Activated T-cell treated with anti-CD3 and anti-CD28 coated beads, Interleukin-2, amount 50 U/mL, for 72 hours (primary cell): ENCODE results near the gene ITGB5. TPM values are rescaled to one million over a fixed set of nuclear protein-coding genes. Genes with fewer than 3 reads are reported as not detected.
A peak's percentile ranks its signal among the peaks of the same experiment; 100 is the strongest.

ENCODE experiments used
- ATAC-seq, 2 donors: fragments of 150-1000 bp; cut with Tn5 transposase; replicated peaks in 1 of 2; 2 replicates each; pipeline ENCODE4 v1.10.0; 2021; ENCODE audit warnings: moderate library complexity in 2 of 2, mild to moderate bottlenecking in 1 of 2
- DNase-seq, 2 donors: peaks; one replicate each; pipeline ENCODE4 v3.0.0; 2021 to 2022; ENCODE audit warnings: mixed read lengths in 1 of 2
- H3K27ac Mint-ChIP-seq: one replicate; pipeline ENCODE4 v1.8.0; 2022; ENCODE audit warnings: mild to moderate bottlenecking, moderate library complexity, mixed read lengths
- H3K27me3 Mint-ChIP-seq: one replicate; pipeline ENCODE4 v1.8.0; 2022; ENCODE audit warnings: low read depth, mixed read lengths
- H3K36me3 Mint-ChIP-seq, 2 donors: one replicate each; pipeline ENCODE4 v1.8.0; 2022; ENCODE audit warnings: mixed read lengths in 2 of 2, mild to moderate bottlenecking in 1 of 2; ENCODE audit not compliant: insufficient read depth in 2 of 2
- H3K4me1 Mint-ChIP-seq: one replicate; pipeline ENCODE4 v1.8.0; 2022; ENCODE audit warnings: low read depth, mixed read lengths
- H3K4me3 Mint-ChIP-seq, 2 donors: one replicate each; pipeline ENCODE4 v1.8.0; 2022; ENCODE audit warnings: mild to moderate bottlenecking in 2 of 2, mixed read lengths in 2 of 2, moderate library complexity in 2 of 2
- H3K9me3 Mint-ChIP-seq, 2 donors: one replicate each; pipeline ENCODE4 v1.8.0; 2022; ENCODE audit warnings: mixed read lengths in 2 of 2
- total RNA-seq, 2 donors: library from RNA; stranded (reverse); gene quantifications; one replicate each; pipeline ENCODE4 v1.2.3, GENCODE V29; 2022

Gene ITGB5
- total RNA-seq, 2 donors from 2014 or later = 0.65 to 1.6 TPM

GRCh38 chr3:124916837-124917409 lies 29.8 kb upstream of the ITGB5 start:
- ATAC-seq = no peak
- Mint-ChIP-seq H3K4me3 (no peak overlapping the region), H3K9me3 (no peaks in the 10 kb centered on the region), H3K36me3 (no peaks in the 10 kb centered on the region), H3K27ac (no peak overlapping the region), H3K27me3 (no peaks in the 10 kb centered on the region), H3K4me1 (no peaks in the 10 kb centered on the region)
- DNase-seq = no peak

- H3K36me3 Mint-ChIP-seq = no peaks in the 10 kb centered on the region
- DNase-seq = no peak
- peaks cover 8% of the 10 kb centered on the region for H3K27me3 Mint-ChIP-seq
- no peak overlapping the region for H3K27ac Mint-ChIP-seq
- H3K4me1 Mint-ChIP-seq = no peaks in the 10 kb centered on the region
- no peak overlapping the region for H3K4me3 Mint-ChIP-seq
- H3K9me3 Mint-ChIP-seq = no peaks in the 10 kb centered on the region
- ATAC-seq = no peak
Measured at GRCh38 chr3:124915254-124915653, 28.1 kb upstream of the ITGB5 start.

GRCh38 chr3:124907957-124908356 lies 20.8 kb upstream of the ITGB5 start:
- no peak overlapping the region for H3K4me3 Mint-ChIP-seq
- ATAC-seq (no peak), DNase-seq (no peak)
- no peaks in the 10 kb centered on the region for H3K4me1 Mint-ChIP-seq
- peaks cover 19% of the 10 kb centered on the region for H3K27me3 Mint-ChIP-seq
- H3K9me3 Mint-ChIP-seq = no peaks in the 10 kb centered on the region
- H3K36me3 Mint-ChIP-seq = no peaks in the 10 kb centered on the region
- no peak overlapping the region for H3K27ac Mint-ChIP-seq

GRCh38 chr3:124904835-124905492 lies 17.8 kb upstream of the ITGB5 start:
- H3K27ac Mint-ChIP-seq = no peak overlapping the region
- H3K36me3 Mint-ChIP-seq = no peaks in the 10 kb centered on the region
- no peaks in the 10 kb centered on the region for H3K9me3 Mint-ChIP-seq
- H3K27me3 Mint-ChIP-seq = peaks cover 12% of the 10 kb centered on the region
- DNase-seq = no peak
- peaks cover 4% of the 10 kb centered on the region for H3K4me1 Mint-ChIP-seq
- peak in 1 of 2 donors; percentile 54 for ATAC-seq
- no peak overlapping the region for H3K4me3 Mint-ChIP-seq

- no peak for DNase-seq
- Mint-ChIP-seq H3K4me3 (no peak overlapping the region), H3K4me1 (peaks cover 4% of the 10 kb centered on the region), H3K27me3 (peaks cover 12% of the 10 kb centered on the region), H3K36me3 (no peaks in the 10 kb centered on the region), H3K27ac (no peak overlapping the region), H3K9me3 (no peaks in the 10 kb centered on the region)
- ATAC-seq = no peak
Measured at GRCh38 chr3:124903896-124904834, 17.0 kb upstream of the ITGB5 start.

- DNase-seq (no peak), ATAC-seq (no peak)
- Mint-ChIP-seq H3K27ac (no peak overlapping the region), H3K4me3 (no peak overlapping the region), H3K9me3 (no peaks in the 10 kb centered on the region), H3K27me3 (peaks cover 6% of the 10 kb centered on the region), H3K36me3 (no peaks in the 10 kb centered on the region), H3K4me1 (peaks cover 4% of the 10 kb centered on the region)
Measured at GRCh38 chr3:124896824-124897526, 9.8 kb upstream of the ITGB5 start.

- H3K36me3 Mint-ChIP-seq = no peaks in the 10 kb centered on the region
- ATAC-seq (no peak), DNase-seq (no peak)
- H3K4me1 Mint-ChIP-seq = no peaks in the 10 kb centered on the region
- H3K9me3 Mint-ChIP-seq = no peaks in the 10 kb centered on the region
- H3K27me3 Mint-ChIP-seq = peaks cover 8% of the 10 kb centered on the region
- H3K27ac Mint-ChIP-seq = no peak overlapping the region
- no peak overlapping the region for H3K4me3 Mint-ChIP-seq
Measured at GRCh38 chr3:124895756-124896155, 8.6 kb upstream of the ITGB5 start.

GRCh38 chr3:124893526-124893925 lies 6.4 kb upstream of the ITGB5 start:
- ATAC-seq (no peak), DNase-seq (no peak)
- Mint-ChIP-seq H3K4me3 (no peak overlapping the region), H3K9me3 (no peaks in the 10 kb centered on the region), H3K27me3 (peaks cover 17% of the 10 kb centered on the region), H3K4me1 (no peaks in the 10 kb centered on the region), H3K27ac (no peak overlapping the region), H3K36me3 (no peaks in the 10 kb centered on the region)

GRCh38 chr3:124890573-124891190 lies 3.5 kb upstream of the ITGB5 start:
- Mint-ChIP-seq H3K4me1 (no peaks in the 10 kb centered on the region), H3K27ac (no peak overlapping the region), H3K9me3 (no peaks in the 10 kb centered on the region), H3K4me3 (no peak overlapping the region), H3K27me3 (peaks cover 32% of the 10 kb centered on the region), H3K36me3 (no peaks in the 10 kb centered on the region)
- DNase-seq (no peak), ATAC-seq (no peak)

GRCh38 chr3:124888482-124889441 lies 1.6 kb upstream of the ITGB5 start:
- H3K9me3 Mint-ChIP-seq = no peaks in the 10 kb centered on the region
- DNase-seq = no peak
- no peaks in the 10 kb centered on the region for H3K36me3 Mint-ChIP-seq
- H3K4me1 Mint-ChIP-seq = no peaks in the 10 kb centered on the region
- peaks cover 46% of the 10 kb centered on the region for H3K27me3 Mint-ChIP-seq
- no peak for ATAC-seq
- H3K27ac Mint-ChIP-seq = no peak overlapping the region
- peak overlapping the region in 1 of 2 donors; percentile 85 for H3K4me3 Mint-ChIP-seq

- H3K36me3 Mint-ChIP-seq = no peaks in the 10 kb centered on the region
- peaks cover 54% of the 10 kb centered on the region for H3K27me3 Mint-ChIP-seq
Measured at GRCh38 chr3:124887932-124888298, 750 bp upstream of the ITGB5 start.

More at GRCh38 chr3:124887932-124888298, 750 bp upstream of the ITGB5 start:
- Mint-ChIP-seq H3K4me1 (no peaks in the 10 kb centered on the region), H3K9me3 (no peaks in the 10 kb centered on the region), H3K27ac (no peak overlapping the region), H3K4me3 (peak overlapping the region; percentile 78 to 85)
- no peak for DNase-seq
- no peak for ATAC-seq
